SJSA1 (cell line): ENCODE results near the gene EIF5A. TPM values are rescaled to one million over a fixed set of nuclear protein-coding genes. Genes with fewer than 3 reads are reported as not detected.

Experiments
- DNase-seq, 2 experiments: peaks; one replicate each; pipeline ENCODE4 v3.0.0-alpha.2; 2015 to 2020; ENCODE audit warnings: low spot score in 2 of 2, low read depth in 1 of 2
- H3K27ac ChIP-seq: fragments of 250-450 bp; sonication (Bioruptor Pico); 2 replicates; pipeline ENCODE4 v1.5.1; 2020; ENCODE audit warnings: mild to moderate bottlenecking, moderate library complexity
- H3K27me3 ChIP-seq: fragments of 250-450 bp; sonication (Bioruptor Pico); replicated peaks from 2 replicates; pipeline ENCODE4 v1.5.1; 2020; ENCODE audit warnings: mild to moderate bottlenecking, moderate library complexity
- H3K36me3 ChIP-seq: fragments of 250-450 bp; sonication (Bioruptor Pico); 2 replicates; pipeline ENCODE4 v1.5.1; 2020; ENCODE audit warnings: mild to moderate bottlenecking
- H3K4me1 ChIP-seq: fragments of 250-450 bp; sonication (Bioruptor Pico); replicated peaks from 2 replicates; pipeline ENCODE4 v1.6.1; 2021; ENCODE audit warnings: mild to moderate bottlenecking
- H3K4me3 ChIP-seq: fragments of 250-450 bp; sonication (Bioruptor Pico); 2 replicates; pipeline ENCODE4 v1.5.1; 2020; ENCODE audit warnings: mild to moderate bottlenecking
- H3K9me3 ChIP-seq: fragments of 250-450 bp; sonication (Bioruptor Pico); replicated peaks from 2 replicates; pipeline ENCODE4 v1.5.1; 2020; ENCODE audit warnings: mild to moderate bottlenecking
- total RNA-seq: library from RNA; depleted of rRNA; stranded (reverse); fragments of >200 nt; shearing (Covaris generic); gene quantifications from 2 replicates; pipeline ENCODE4 v1.2.3, GENCODE V29; 2014; rRNA removed

The EIF5A gene
- total RNA-seq, 1 experiment from 2014 or later, result 632 TPM

- H3K4me3 ChIP-seq, result no peak overlapping the region
- H3K27me3 ChIP-seq, result no peaks in the 10 kb centered on the region
- H3K27ac ChIP-seq, result no peak overlapping the region
- peaks cover 4% of the 10 kb centered on the region for H3K36me3 ChIP-seq
- peaks cover 29% of the 10 kb centered on the region for H3K4me1 ChIP-seq
- no peaks in the 10 kb centered on the region for H3K9me3 ChIP-seq
- DNase-seq, result no peak
Measured at GRCh38 chr17:7355573-7355972, 48.1 kb downstream of the EIF5A start.

DNA sequence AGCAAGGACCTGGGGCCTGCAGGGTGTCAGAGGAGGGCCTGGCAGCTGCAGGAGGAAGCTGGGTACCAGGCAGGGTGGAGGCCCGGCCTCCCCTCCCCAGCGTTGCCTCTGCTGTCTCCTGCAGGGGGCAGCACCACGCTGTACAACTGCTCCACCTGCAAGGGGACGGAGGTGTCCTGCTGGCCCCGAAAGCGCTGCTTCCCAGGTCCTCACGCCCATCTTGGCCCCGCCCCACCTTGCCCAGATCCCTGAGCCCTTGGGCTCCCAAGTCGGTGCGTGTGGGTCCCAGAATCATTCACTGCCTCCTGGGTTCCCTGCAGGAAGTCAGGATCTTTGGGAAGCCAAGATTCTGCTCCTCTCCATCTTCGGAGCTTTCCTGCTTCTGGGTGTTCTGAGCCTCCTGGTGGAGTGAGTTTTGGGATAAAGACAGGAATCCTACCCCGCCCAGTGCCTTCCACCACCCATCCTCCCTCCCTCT is 48.7 kb downstream of the EIF5A start:
- Histone ChIP-seq H3K4me1 (peaks cover 23% of the 10 kb centered on the region), H3K9me3 (no peaks in the 10 kb centered on the region), H3K27ac (no peak overlapping the region), H3K36me3 (peaks cover 3% of the 10 kb centered on the region), H3K27me3 (no peaks in the 10 kb centered on the region), H3K4me3 (no peak overlapping the region)
- peak; percentile 59 to 71 for DNase-seq

- H3K36me3 ChIP-seq, result no peaks in the 10 kb centered on the region
- no peak for DNase-seq
- peaks cover 20% of the 10 kb centered on the region for H3K4me1 ChIP-seq
- no peak overlapping the region for H3K4me3 ChIP-seq
- no peaks in the 10 kb centered on the region for H3K27me3 ChIP-seq
- no peak overlapping the region for H3K27ac ChIP-seq
- H3K9me3 ChIP-seq, result no peaks in the 10 kb centered on the region
Measured at GRCh38 chr17:7356756-7357155, 49.3 kb downstream of the EIF5A start.

- H3K27ac ChIP-seq, result no peak overlapping the region
- no peak overlapping the region for H3K4me3 ChIP-seq
- DNase-seq, result no peak
- H3K9me3 ChIP-seq, result no peaks in the 10 kb centered on the region
- no peaks in the 10 kb centered on the region for H3K36me3 ChIP-seq
- H3K4me1 ChIP-seq, result peaks cover 18% of the 10 kb centered on the region
- no peaks in the 10 kb centered on the region for H3K27me3 ChIP-seq
Measured at GRCh38 chr17:7357381-7357780, 50.0 kb downstream of the EIF5A start.

- H3K4me3 ChIP-seq, result no peak overlapping the region
- DNase-seq, result no peak
- no peak overlapping the region for H3K27ac ChIP-seq
- no peaks in the 10 kb centered on the region for H3K9me3 ChIP-seq
- H3K27me3 ChIP-seq, result no peaks in the 10 kb centered on the region
- no peaks in the 10 kb centered on the region for H3K4me1 ChIP-seq
- H3K36me3 ChIP-seq, result no peaks in the 10 kb centered on the region
Measured at GRCh38 chr17:7361906-7362305, 54.5 kb downstream of the EIF5A start.

Other genes starting within 250 kb of the EIF5A start
- not detected in 2 replicates for gene CLEC10A, start 227.4 kb upstream of the EIF5A start, total RNA-seq
- not detected in 2 replicates for gene ASGR2, start 192.8 kb upstream of the EIF5A start, total RNA-seq
- gene ASGR1, start 128.3 kb upstream of the EIF5A start, total RNA-seq, result 0.16 TPM in 1 of 2 replicates, not detected in the other
- 8.9 and 9.3 TPM in 2 replicates for gene DLG4, start 87.8 kb upstream of the EIF5A start, total RNA-seq
- 205 and 227 TPM in 2 replicates for gene ACADVL, start 87.7 kb upstream of the EIF5A start, total RNA-seq
- 30.6 and 45.3 TPM in 2 replicates for gene DVL2, start 73.1 kb upstream of the EIF5A start, total RNA-seq
- gene PHF23, start 68.2 kb upstream of the EIF5A start, total RNA-seq, result 27.5 and 30.3 TPM in 2 replicates
- gene GABARAP, start 65.2 kb upstream of the EIF5A start, total RNA-seq, result 139 and 146 TPM in 2 replicates
- gene CTDNEP1, start 55.9 kb upstream of the EIF5A start, total RNA-seq, result 15.5 and 21.8 TPM in 2 replicates
- gene ELP5, start 55.4 kb upstream of the EIF5A start, total RNA-seq, result 37.2 and 52.4 TPM in 2 replicates
- gene CLDN7, start 45.1 kb upstream of the EIF5A start, total RNA-seq, result not detected in 2 replicates
- 0.32 TPM in 1 of 2 replicates, not detected in the other for gene SLC2A4, start 25.9 kb upstream of the EIF5A start, total RNA-seq
- gene YBX2, start 13.0 kb upstream of the EIF5A start, total RNA-seq, result not detected in 2 replicates
- gene GPS2, start 7.7 kb downstream of the EIF5A start, total RNA-seq, result 86.3 and 112 TPM in 2 replicates
- 8.1 and 13.8 TPM in 2 replicates for gene NEURL4, start 21.7 kb downstream of the EIF5A start, total RNA-seq
- gene ACAP1, start 28.9 kb downstream of the EIF5A start, total RNA-seq, result not detected in 2 replicates
- gene KCTD11, start 44.5 kb downstream of the EIF5A start, total RNA-seq, result 5.4 and 7.0 TPM in 2 replicates
- not detected in 2 replicates for gene TMEM95, start 47.5 kb downstream of the EIF5A start, total RNA-seq
- gene TNK1, start 73.5 kb downstream of the EIF5A start, total RNA-seq, result not detected in 2 replicates
- 13.3 and 14.2 TPM in 2 replicates for gene PLSCR3, start 86.9 kb downstream of the EIF5A start, total RNA-seq
- gene TMEM256, start 96.5 kb downstream of the EIF5A start, total RNA-seq, result 24.7 and 28.8 TPM in 2 replicates
- 2.2 and 3.9 TPM in 2 replicates for gene NLGN2, start 100.2 kb downstream of the EIF5A start, total RNA-seq
- gene SPEM1, start 112.7 kb downstream of the EIF5A start, total RNA-seq, result not detected in 2 replicates
- not detected in 2 replicates for gene SPEM2, start 118.0 kb downstream of the EIF5A start, total RNA-seq
- gene SPEM3, start 121.2 kb downstream of the EIF5A start, total RNA-seq, result not detected in 2 replicates
- gene TMEM102, start 127.8 kb downstream of the EIF5A start, total RNA-seq, result 0.45 TPM in 1 of 2 replicates, not detected in the other
- not detected in 2 replicates for gene FGF11, start 131.9 kb downstream of the EIF5A start, total RNA-seq
- 3.9 and 14.7 TPM in 2 replicates for gene CHRNB1, start 137.4 kb downstream of the EIF5A start, total RNA-seq
- gene ZBTB4, start 172.0 kb downstream of the EIF5A start, total RNA-seq, result 13.8 and 19.9 TPM in 2 replicates
- gene SLC35G6, start 173.8 kb downstream of the EIF5A start, total RNA-seq, result not detected in 2 replicates
- 17.5 and 29.3 TPM in 2 replicates for gene POLR2A, start 176.7 kb downstream of the EIF5A start, total RNA-seq
- 5.9 and 22.8 TPM in 2 replicates for gene TNFSF12, start 241.4 kb downstream of the EIF5A start, total RNA-seq